HepG2 (cell line): Measurements from ENCODE around the gene NHERF2. TPM values are rescaled to one million over a fixed set of nuclear protein-coding genes. Genes with fewer than 3 reads are reported as not detected.

Experiments used
- AGO1 ChIP-seq: fragments of 200-400 bp; formaldehyde crosslinking; IDR thresholded peaks from 2 replicates; pipeline ENCODE4 v1.6.1; 2017; ENCODE audit warnings: mild to moderate bottlenecking, low read depth, low read length, moderate library complexity; ENCODE audit not compliant: poor library complexity, severe bottlenecking
- BORCS8-MEF2B ChIP-seq: sonication (generic); formaldehyde crosslinking; IDR thresholded peaks from 2 replicates; pipeline ENCODE4 v1.8.0; 2022; ENCODE audit warnings: mild to moderate bottlenecking, missing genetic modification reagents
- GABPA ChIP-seq, 2 experiments: IDR thresholded peaks; 2 replicates each; pipeline ENCODE4 v1.6.1; 2011 to 2016; ENCODE audit warnings: low read depth in 2 of 2, low read length in 1 of 2, missing biosample characterization in 1 of 2, missing genetic modification characterization in 1 of 2
- ISL2 ChIP-seq: sonication (generic); formaldehyde crosslinking; IDR thresholded peaks from 2 replicates; pipeline ENCODE4 v1.5.0; 2020; ENCODE audit warnings: missing genetic modification reagents
- NFE2L2 ChIP-seq: fragments of 150-350 bp; IDR thresholded peaks from 2 replicates; pipeline ENCODE4 v1.6.1; 2014; ENCODE audit warnings: low read length
- PAXIP1 ChIP-seq: sonication (generic); formaldehyde crosslinking; conservative IDR thresholded peaks from 2 replicates; pipeline ENCODE4 v1.4.0; 2020; ENCODE audit warnings: mild to moderate bottlenecking, missing genetic modification reagents, moderate library complexity
- RBM39 ChIP-seq: fragments of 200-400 bp; formaldehyde crosslinking; IDR thresholded peaks from one replicate; pipeline ENCODE4 v1.6.1; 2018; ENCODE audit warnings: antibody characterized with exemption, mild to moderate bottlenecking, low read depth, low read length; ENCODE audit not compliant: poor library complexity, severe bottlenecking
- SAFB2 ChIP-seq: sonication (generic); formaldehyde crosslinking; IDR thresholded peaks from 2 replicates; pipeline ENCODE4 v1.5.1; 2020; ENCODE audit warnings: missing genetic modification reagents, low read depth, mild to moderate bottlenecking, borderline replicate concordance
- SMAD3 ChIP-seq: sonication (generic); formaldehyde crosslinking; IDR thresholded peaks from 2 replicates; pipeline ENCODE4 v1.4.0; 2020; ENCODE audit warnings: missing genetic modification reagents
- SMARCC2 ChIP-seq: fragments of 450-650 bp; IDR thresholded peaks from 2 replicates; pipeline ENCODE4 v1.6.1; 2017; ENCODE audit warnings: antibody characterized with exemption, mild to moderate bottlenecking
- SRF ChIP-seq: IDR thresholded peaks from 2 replicates; pipeline ENCODE4 v1.6.1; 2011; ENCODE audit warnings: mild to moderate bottlenecking, low read depth, low read length, moderate library complexity
- ZC3H4 ChIP-seq: sonication (generic); formaldehyde crosslinking; IDR thresholded peaks from 2 replicates; pipeline ENCODE4 v1.4.0; 2020; ENCODE audit warnings: missing genetic modification reagents, borderline replicate concordance
- ZFY ChIP-seq: sonication (generic); formaldehyde crosslinking; IDR thresholded peaks from 2 replicates; pipeline ENCODE4 v1.4.0; 2020; ENCODE audit warnings: missing genetic modification reagents
- ZNF441 ChIP-seq: sonication (generic); formaldehyde crosslinking; IDR thresholded peaks from 2 replicates; pipeline ENCODE4 v1.7.0; 2021; ENCODE audit warnings: missing genetic modification reagents, borderline replicate concordance
- ZNF614 ChIP-seq: IDR thresholded peaks from 2 replicates; pipeline ENCODE4 v1.6.1; 2018; ENCODE audit warnings: missing biosample characterization, missing genetic modification reagents, inconsistent platforms, borderline replicate concordance
- ZNF660 ChIP-seq: sonication (generic); formaldehyde crosslinking; IDR thresholded peaks from 2 replicates; pipeline ENCODE4 v1.5.1; 2020; ENCODE audit warnings: mild to moderate bottlenecking, low read depth, missing genetic modification reagents, borderline replicate concordance
- polyA plus RNA-seq, 8 experiments: library from polyadenylated mRNA; depleted of rRNA in 3 of 8; stranded (reverse) in 7 of 8; unstranded in 1 of 8; fragments of >200 nt; fragmentation: Illumina TruSeq in 4 of 8; extraction: Trizol in 4 of 8; gene quantifications; 2 replicates each; pipeline versions ENCODE4 v1.2.1 to v1.2.3, GENCODE V29; 2011 to 2016; ENCODE audit warnings: low read depth in 4 of 8, missing spikeins in 1 of 8, mixed read lengths in 1 of 8; ENCODE audit not compliant: insufficient read depth in 1 of 8
- total RNA-seq, 5 experiments: library from RNA; depleted of rRNA; stranded (reverse); fragments of >200 nt; fragmentation: Illumina TruSeq; extraction: Trizol; gene quantifications; 2 replicates each; pipeline ENCODE4 v1.2.3, GENCODE V29; 2016; ENCODE audit warnings: low read depth in 1 of 5
- TF ChIP-seq, protein P1 (sequence below): sonication (generic); formaldehyde crosslinking; IDR thresholded peaks from 2 replicates; pipeline ENCODE4 v1.4.0; 2020; ENCODE audit warnings: missing genetic modification reagents
- TF ChIP-seq, protein P2 (sequence below): IDR thresholded peaks from 2 replicates; pipeline ENCODE4 v1.6.1; 2016; ENCODE audit warnings: low read depth, borderline replicate concordance
- TF ChIP-seq, protein P3 (sequence below): sonication (generic); formaldehyde crosslinking; IDR thresholded peaks from 2 replicates; pipeline ENCODE4 v1.5.1; 2020; ENCODE audit warnings: mild to moderate bottlenecking, missing genetic modification reagents, moderate library complexity

Gene NHERF2
- total and polyA plus RNA-seq, 2 of the 13 experiments (the other 11 are each of a cell fraction or from before 2014, with no cell fraction given), result 23.7 to 39.3 TPM

GRCh38 chr16:2033057-2033908 is 6.6 kb downstream of the NHERF2 start (continued):
- TF ChIP-seq ZFY (CRISPR knock-in tag) (peak; percentile 8; the same call in 1 of the 2 replicates), SRF (no peak), NFE2L2 (no peak), ZNF441 (no peak), SAFB2 (CRISPR knock-in tag) (no peak), GABPA (IDR thresholded peaks at IDR 0.05; ENCODE audit: low read depth, low read length) (no peak), GABPA (CRISPR knock-in tag; IDR thresholded peaks at IDR 0.05; ENCODE audit: low read depth) (peak; percentile 14; the same call in 1 of the 2 replicates), BORCS8-MEF2B (CRISPR knock-in tag) (peak; percentile 31; the same call in 1 of the 2 replicates), PAXIP1 (CRISPR knock-in tag) (no peak), SMARCC2 (no peak), AGO1 (peak; percentile 31), RBM39 (peak; percentile 63), ZC3H4 (CRISPR knock-in tag) (no peak), SMAD3 (no peak), ZNF660 (CRISPR knock-in tag) (no peak), ISL2 (CRISPR knock-in tag) (no peak), ZNF614 (no peak)
- TF ChIP-seq, protein P1, sequence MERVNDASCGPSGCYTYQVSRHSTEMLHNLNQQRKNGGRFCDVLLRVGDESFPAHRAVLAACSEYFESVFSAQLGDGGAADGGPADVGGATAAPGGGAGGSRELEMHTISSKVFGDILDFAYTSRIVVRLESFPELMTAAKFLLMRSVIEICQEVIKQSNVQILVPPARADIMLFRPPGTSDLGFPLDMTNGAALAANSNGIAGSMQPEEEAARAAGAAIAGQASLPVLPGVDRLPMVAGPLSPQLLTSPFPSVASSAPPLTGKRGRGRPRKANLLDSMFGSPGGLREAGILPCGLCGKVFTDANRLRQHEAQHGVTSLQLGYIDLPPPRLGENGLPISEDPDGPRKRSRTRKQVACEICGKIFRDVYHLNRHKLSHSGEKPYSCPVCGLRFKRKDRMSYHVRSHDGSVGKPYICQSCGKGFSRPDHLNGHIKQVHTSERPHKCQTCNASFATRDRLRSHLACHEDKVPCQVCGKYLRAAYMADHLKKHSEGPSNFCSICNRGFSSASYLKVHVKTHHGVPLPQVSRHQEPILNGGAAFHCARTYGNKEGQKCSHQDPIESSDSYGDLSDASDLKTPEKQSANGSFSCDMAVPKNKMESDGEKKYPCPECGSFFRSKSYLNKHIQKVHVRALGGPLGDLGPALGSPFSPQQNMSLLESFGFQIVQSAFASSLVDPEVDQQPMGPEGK (CRISPR knock-in tag), result peak; percentile 44
- TF ChIP-seq, protein P2, sequence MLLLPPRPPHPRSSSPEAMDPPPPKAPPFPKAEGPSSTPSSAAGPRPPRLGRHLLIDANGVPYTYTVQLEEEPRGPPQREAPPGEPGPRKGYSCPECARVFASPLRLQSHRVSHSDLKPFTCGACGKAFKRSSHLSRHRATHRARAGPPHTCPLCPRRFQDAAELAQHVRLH, result no peak
- TF ChIP-seq, protein P3, sequence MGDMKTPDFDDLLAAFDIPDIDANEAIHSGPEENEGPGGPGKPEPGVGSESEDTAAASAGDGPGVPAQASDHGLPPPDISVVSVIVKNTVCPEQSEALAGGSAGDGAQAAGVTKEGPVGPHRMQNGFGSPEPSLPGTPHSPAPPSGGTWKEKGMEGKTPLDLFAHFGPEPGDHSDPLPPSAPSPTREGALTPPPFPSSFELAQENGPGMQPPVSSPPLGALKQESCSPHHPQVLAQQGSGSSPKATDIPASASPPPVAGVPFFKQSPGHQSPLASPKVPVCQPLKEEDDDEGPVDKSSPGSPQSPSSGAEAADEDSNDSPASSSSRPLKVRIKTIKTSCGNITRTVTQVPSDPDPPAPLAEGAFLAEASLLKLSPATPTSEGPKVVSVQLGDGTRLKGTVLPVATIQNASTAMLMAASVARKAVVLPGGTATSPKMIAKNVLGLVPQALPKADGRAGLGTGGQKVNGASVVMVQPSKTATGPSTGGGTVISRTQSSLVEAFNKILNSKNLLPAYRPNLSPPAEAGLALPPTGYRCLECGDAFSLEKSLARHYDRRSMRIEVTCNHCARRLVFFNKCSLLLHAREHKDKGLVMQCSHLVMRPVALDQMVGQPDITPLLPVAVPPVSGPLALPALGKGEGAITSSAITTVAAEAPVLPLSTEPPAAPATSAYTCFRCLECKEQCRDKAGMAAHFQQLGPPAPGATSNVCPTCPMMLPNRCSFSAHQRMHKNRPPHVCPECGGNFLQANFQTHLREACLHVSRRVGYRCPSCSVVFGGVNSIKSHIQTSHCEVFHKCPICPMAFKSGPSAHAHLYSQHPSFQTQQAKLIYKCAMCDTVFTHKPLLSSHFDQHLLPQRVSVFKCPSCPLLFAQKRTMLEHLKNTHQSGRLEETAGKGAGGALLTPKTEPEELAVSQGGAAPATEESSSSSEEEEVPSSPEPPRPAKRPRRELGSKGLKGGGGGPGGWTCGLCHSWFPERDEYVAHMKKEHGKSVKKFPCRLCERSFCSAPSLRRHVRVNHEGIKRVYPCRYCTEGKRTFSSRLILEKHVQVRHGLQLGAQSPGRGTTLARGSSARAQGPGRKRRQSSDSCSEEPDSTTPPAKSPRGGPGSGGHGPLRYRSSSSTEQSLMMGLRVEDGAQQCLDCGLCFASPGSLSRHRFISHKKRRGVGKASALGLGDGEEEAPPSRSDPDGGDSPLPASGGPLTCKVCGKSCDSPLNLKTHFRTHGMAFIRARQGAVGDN, result peak; percentile 91
